ENCODE data around the gene SPINK14. TPM values are rescaled to one million over a fixed set of nuclear protein-coding genes. Genes with fewer than 3 reads are reported as not detected.

Gene SPINK14
- total RNA-seq, 1 donor from 2014 or later: not detected

DNA sequence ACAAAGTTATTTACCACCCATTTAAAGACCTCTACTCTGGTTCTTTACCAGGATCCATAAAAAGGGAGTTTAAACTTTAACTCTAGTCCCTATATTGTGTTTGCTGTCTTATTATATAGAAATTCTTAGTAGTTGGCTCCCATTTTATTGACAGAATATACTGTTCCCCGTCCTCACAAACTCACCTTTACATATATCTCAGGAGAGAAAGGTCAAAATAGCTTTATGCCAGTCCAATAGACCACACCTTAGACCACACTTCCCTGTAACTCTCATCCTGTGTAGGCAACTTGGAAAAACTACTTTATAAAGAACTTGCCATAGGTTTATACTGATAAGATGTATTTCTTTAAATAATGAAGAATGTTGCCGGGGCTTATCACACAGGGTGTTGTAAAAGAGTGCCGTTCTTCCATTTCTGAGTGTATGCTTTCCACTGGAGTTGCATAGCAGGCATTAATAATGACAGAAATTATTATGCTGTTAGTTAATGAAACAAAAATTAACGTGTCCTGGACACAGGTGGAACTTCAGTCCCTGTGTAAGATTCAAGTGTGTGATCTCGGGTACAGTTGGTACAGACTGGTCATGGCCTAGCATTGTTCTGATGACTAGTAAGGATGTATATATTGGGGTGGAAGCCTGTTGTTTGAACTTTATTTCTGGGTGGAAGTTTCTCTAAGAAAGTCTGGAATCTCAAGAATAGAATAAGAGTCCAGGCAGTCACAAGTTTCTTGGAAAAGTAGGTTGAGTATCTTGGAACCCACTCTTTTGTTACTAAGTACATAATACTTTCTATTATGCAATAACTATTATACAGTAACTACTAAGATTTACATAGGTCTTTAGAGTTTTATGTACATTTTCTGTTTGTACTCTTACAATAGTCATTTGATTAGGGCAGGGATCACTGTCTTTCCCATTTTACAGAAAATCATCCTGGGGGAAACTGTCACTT lies 33.0 kb upstream of the SPINK14 start:
- no peaks in the 10 kb centered on the region for H3K27me3 ChIP-seq
- TF ChIP-seq EZH2phosphoT487 (IDR thresholded peaks at IDR 0.05) (no peak), EZH2 (IDR thresholded peaks at IDR 0.05) (no peak)
- TF ChIP-seq, protein P1, sequence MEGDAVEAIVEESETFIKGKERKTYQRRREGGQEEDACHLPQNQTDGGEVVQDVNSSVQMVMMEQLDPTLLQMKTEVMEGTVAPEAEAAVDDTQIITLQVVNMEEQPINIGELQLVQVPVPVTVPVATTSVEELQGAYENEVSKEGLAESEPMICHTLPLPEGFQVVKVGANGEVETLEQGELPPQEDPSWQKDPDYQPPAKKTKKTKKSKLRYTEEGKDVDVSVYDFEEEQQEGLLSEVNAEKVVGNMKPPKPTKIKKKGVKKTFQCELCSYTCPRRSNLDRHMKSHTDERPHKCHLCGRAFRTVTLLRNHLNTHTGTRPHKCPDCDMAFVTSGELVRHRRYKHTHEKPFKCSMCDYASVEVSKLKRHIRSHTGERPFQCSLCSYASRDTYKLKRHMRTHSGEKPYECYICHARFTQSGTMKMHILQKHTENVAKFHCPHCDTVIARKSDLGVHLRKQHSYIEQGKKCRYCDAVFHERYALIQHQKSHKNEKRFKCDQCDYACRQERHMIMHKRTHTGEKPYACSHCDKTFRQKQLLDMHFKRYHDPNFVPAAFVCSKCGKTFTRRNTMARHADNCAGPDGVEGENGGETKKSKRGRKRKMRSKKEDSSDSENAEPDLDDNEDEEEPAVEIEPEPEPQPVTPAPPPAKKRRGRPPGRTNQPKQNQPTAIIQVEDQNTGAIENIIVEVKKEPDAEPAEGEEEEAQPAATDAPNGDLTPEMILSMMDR (IDR thresholded peaks at IDR 0.05): no peak
- no peaks in the 10 kb centered on the region for H3F3A ChIP-seq (ENCODE audit: low read depth)
- no peak overlapping the region for H3K27ac ChIP-seq
- Mint-ChIP-seq H3K36me3 (no peaks in the 10 kb centered on the region), H3K4me1 (no peaks in the 10 kb centered on the region), H3K27ac (no peak overlapping the region), H3K27me3 (ENCODE audit: insufficient read depth, low read depth) (peaks cover 3% of the 10 kb centered on the region), H3K4me3 (no peak overlapping the region), H3K9me3 (no peaks in the 10 kb centered on the region)
- no peak overlapping the region for H3K9ac ChIP-seq
- no peaks in the 10 kb centered on the region for H3K9me3 ChIP-seq (ENCODE audit: low read depth)
- no peaks in the 10 kb centered on the region for H3K79me2 ChIP-seq (ENCODE audit: low read depth)
- H3K36me3 ChIP-seq: peaks cover 3% of the 10 kb centered on the region
- no peak overlapping the region for H2AFZ ChIP-seq (replicated peaks)
- DNase-seq (ENCODE audit: low spot score): no peak
- no peak overlapping the region for H3K4me3 ChIP-seq
- H4K20me1 ChIP-seq (ENCODE audit: low read depth): no peaks in the 10 kb centered on the region
- H3K4me1 ChIP-seq: no peaks in the 10 kb centered on the region
- no peak overlapping the region for H3K4me2 ChIP-seq

DNA sequence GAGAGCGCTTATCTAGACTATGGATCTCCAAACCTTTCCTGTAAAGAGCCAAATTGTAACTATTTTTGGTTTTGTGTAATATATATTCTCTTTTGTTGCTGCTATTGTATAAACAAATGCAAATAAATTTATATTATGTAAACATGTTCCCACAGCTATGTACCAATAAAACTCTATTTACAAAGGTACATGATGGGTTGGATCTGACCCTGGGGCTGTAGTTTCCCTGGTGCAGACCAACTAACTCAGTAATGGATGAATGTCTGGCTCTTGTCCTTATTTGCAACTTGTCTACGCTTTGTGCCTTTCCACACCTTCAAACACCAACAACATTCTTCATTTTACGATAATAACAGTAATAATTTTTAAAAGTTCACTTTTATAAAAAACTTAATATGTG lies 27.5 kb upstream of the SPINK14 start:
- Histone ChIP-seq H3K4me1 (no peaks in the 10 kb centered on the region), H2AFZ (replicated peaks) (no peak overlapping the region), H3K36me3 (no peaks in the 10 kb centered on the region), H3K27ac (no peak overlapping the region), H3K4me2 (no peak overlapping the region), H3K27me3 (no peaks in the 10 kb centered on the region), H4K20me1 (ENCODE audit: low read depth) (no peaks in the 10 kb centered on the region), H3K4me3 (no peak overlapping the region), H3K79me2 (ENCODE audit: low read depth) (no peaks in the 10 kb centered on the region), H3K9me3 (ENCODE audit: low read depth) (no peaks in the 10 kb centered on the region), H3K9ac (no peak overlapping the region), H3F3A (ENCODE audit: low read depth) (no peaks in the 10 kb centered on the region)
- H3K36me3 Mint-ChIP-seq: no peaks in the 10 kb centered on the region
- H3K4me3 Mint-ChIP-seq: no peak overlapping the region
- no peak overlapping the region for H3K27ac Mint-ChIP-seq
- no peaks in the 10 kb centered on the region for H3K9me3 Mint-ChIP-seq
- peaks cover 3% of the 10 kb centered on the region for H3K27me3 Mint-ChIP-seq (ENCODE audit: insufficient read depth, low read depth)
- H3K4me1 Mint-ChIP-seq: no peaks in the 10 kb centered on the region
- no peak for DNase-seq (ENCODE audit: low spot score)
- TF ChIP-seq EZH2 (IDR thresholded peaks at IDR 0.05): no peak
- TF ChIP-seq EZH2phosphoT487 (IDR thresholded peaks at IDR 0.05): no peak
- TF ChIP-seq, protein P1 (IDR thresholded peaks at IDR 0.05): no peak

DNA sequence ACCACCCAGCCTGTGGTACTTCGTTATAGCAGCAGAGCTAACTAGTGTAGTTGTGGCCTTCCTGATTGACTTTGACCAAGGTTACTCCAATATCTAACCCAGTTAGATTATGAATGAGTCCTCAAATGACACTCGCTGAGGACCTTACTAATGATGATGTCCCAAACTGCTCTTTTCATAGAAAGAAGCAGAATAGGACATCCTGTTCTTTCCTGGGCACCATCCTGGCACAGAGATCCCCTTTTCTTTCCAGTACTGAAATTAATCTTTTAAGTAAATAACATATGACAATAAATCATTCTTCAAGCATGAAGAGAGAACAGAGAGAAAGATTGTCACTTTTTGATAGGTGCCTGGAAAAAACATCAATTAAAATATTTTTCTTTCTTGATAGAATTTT lies 26.7 kb upstream of the SPINK14 start:
- H3K27me3 ChIP-seq: no peaks in the 10 kb centered on the region
- no peak for DNase-seq (ENCODE audit: low spot score)
- H3F3A ChIP-seq (ENCODE audit: low read depth): no peaks in the 10 kb centered on the region
- Mint-ChIP-seq H3K27me3 (ENCODE audit: insufficient read depth, low read depth) (peaks cover 3% of the 10 kb centered on the region), H3K9me3 (no peaks in the 10 kb centered on the region), H3K4me1 (no peaks in the 10 kb centered on the region), H3K36me3 (no peaks in the 10 kb centered on the region), H3K4me3 (no peak overlapping the region), H3K27ac (no peak overlapping the region)
- H3K79me2 ChIP-seq (ENCODE audit: low read depth): no peaks in the 10 kb centered on the region
- TF ChIP-seq EZH2 (IDR thresholded peaks at IDR 0.05) (no peak), EZH2phosphoT487 (IDR thresholded peaks at IDR 0.05) (no peak)
- TF ChIP-seq, protein P1 (IDR thresholded peaks at IDR 0.05): no peak
- no peaks in the 10 kb centered on the region for H3K9me3 ChIP-seq (ENCODE audit: low read depth)
- no peaks in the 10 kb centered on the region for H3K36me3 ChIP-seq
- H4K20me1 ChIP-seq (ENCODE audit: low read depth): no peaks in the 10 kb centered on the region
- no peak overlapping the region for H2AFZ ChIP-seq (replicated peaks)
- no peaks in the 10 kb centered on the region for H3K4me1 ChIP-seq
- H3K9ac ChIP-seq: no peak overlapping the region
- no peak overlapping the region for H3K4me2 ChIP-seq
- H3K27ac ChIP-seq: no peak overlapping the region
- no peak overlapping the region for H3K4me3 ChIP-seq
